Loucy (cell line): Measurements from ENCODE around the gene IL37.

Experiments
- H2AFZ ChIP-seq: fragments of 200-600 bp; sonication (generic); 2 replicates; pipeline ENCODE4 v1.6.0; 2016; ENCODE audit warnings: antibody characterized with exemption, mild to moderate bottlenecking, low read length, moderate library complexity
- H3F3A ChIP-seq: fragments of 200-600 bp; 2 replicates; pipeline ENCODE4 v1.6.0; 2016; ENCODE audit warnings: antibody characterized with exemption, low read depth, mild to moderate bottlenecking
- H3K27me3 ChIP-seq: fragments of 200-600 bp; sonication (generic); 2 replicates; pipeline ENCODE4 v1.6.1; 2014; ENCODE audit warnings: low read length, mild to moderate bottlenecking; ENCODE audit not compliant: insufficient read depth, poor library complexity, severe bottlenecking
- H3K36me3 ChIP-seq: fragments of 200-600 bp; sonication (generic); 2 replicates; pipeline ENCODE4 v1.6.1; 2016; ENCODE audit warnings: low read length; ENCODE audit not compliant: insufficient read depth
- H3K4me1 ChIP-seq: fragments of 200-600 bp; sonication (generic); 2 replicates; pipeline ENCODE4 v1.5.1; 2014; ENCODE audit warnings: low read length, mild to moderate bottlenecking; ENCODE audit not compliant: insufficient read depth, poor library complexity, severe bottlenecking
- H3K4me2 ChIP-seq: fragments of 200-600 bp; sonication (generic); 2 replicates; pipeline ENCODE4 v1.6.0; 2014; ENCODE audit warnings: antibody characterized with exemption, low read length, low read depth, mild to moderate bottlenecking; ENCODE audit not compliant: poor library complexity, severe bottlenecking
- H3K4me3 ChIP-seq: fragments of 200-600 bp; sonication (generic); 2 replicates; pipeline ENCODE4 v1.5.1; 2014; ENCODE audit warnings: low read length, mild to moderate bottlenecking, mixed read lengths; ENCODE audit not compliant: poor library complexity, severe bottlenecking
- H3K79me2 ChIP-seq: fragments of 200-600 bp; sonication (generic); 2 replicates; pipeline ENCODE4 v1.6.1; 2014; ENCODE audit warnings: low read length; ENCODE audit not compliant: insufficient read depth
- H3K9ac ChIP-seq: fragments of 200-600 bp; sonication (generic); 2 replicates; pipeline ENCODE4 v1.6.0; 2014; ENCODE audit warnings: mild to moderate bottlenecking, low read depth, low read length, moderate library complexity; ENCODE audit not compliant: poor library complexity, severe bottlenecking
- H3K9me2 ChIP-seq: fragments of 200-600 bp; sonication (generic); replicated peaks from 2 replicates; pipeline ENCODE4 v1.6.1; 2016; ENCODE audit warnings: low read depth, low read length, mixed read lengths
- H3K9me3 ChIP-seq: fragments of 200-600 bp; sonication (generic); 2 replicates; pipeline ENCODE4 v1.6.1; 2014; ENCODE audit warnings: mild to moderate bottlenecking, antibody characterized with exemption, low read length, low read depth; ENCODE audit not compliant: insufficient read depth
- H4K20me1 ChIP-seq: fragments of 200-600 bp; sonication (generic); 2 replicates; pipeline ENCODE4 v1.6.0; 2014; ENCODE audit warnings: antibody characterized with exemption, low read length, mild to moderate bottlenecking; ENCODE audit not compliant: insufficient read depth, poor library complexity, severe bottlenecking
- CTCF ChIP-seq: fragments of 200-600 bp; sonication (generic); conservative IDR thresholded peaks from 2 replicates; pipeline ENCODE4 v1.5.1; 2014; ENCODE audit warnings: mild to moderate bottlenecking, antibody characterized with exemption, low read length
- EZH2phosphoT487 ChIP-seq: fragments of 200-600 bp; IDR thresholded peaks from 2 replicates; pipeline ENCODE4 v1.6.1; 2018; ENCODE audit warnings: antibody characterized with exemption, mild to moderate bottlenecking, moderate library complexity, borderline replicate concordance

IL37 gene

GRCh38 chr2:112910865-112911264 lies at the start of gene IL37:
TSS of gene IL37 (plus strand) at chr2:112911165. CDS start at chr2:112913013, 1,848 bp downstream.
- Histone ChIP-seq H4K20me1 (no peaks in the 10 kb centered on the region), H2AFZ (no peak within 1 kb of the TSS), H3K9me3 (no peaks in the 10 kb centered on the region), H3K4me3 (no peak within 1 kb of the TSS), H3K9me2 (no peaks in the 10 kb centered on the region), H3K27me3 (no peaks in the 10 kb centered on the region), H3K4me1 (no peaks in the 10 kb centered on the region), H3K9ac (no peak within 1 kb of the TSS), H3F3A (no peaks in the 10 kb centered on the region), H3K4me2 (no peak within 1 kb of the TSS), H3K36me3 (no peaks in the 10 kb centered on the region), H3K79me2 (no peaks in the 10 kb centered on the region)
- no peak for TF ChIP-seq EZH2phosphoT487
- no peak for TF ChIP-seq CTCF

- Histone ChIP-seq H3K4me2 (no peak overlapping the region), H3K9me3 (peaks cover 29% of the 10 kb centered on the region), H3K9me2 (no peaks in the 10 kb centered on the region), H2AFZ (no peak overlapping the region), H3F3A (no peaks in the 10 kb centered on the region), H3K79me2 (no peaks in the 10 kb centered on the region), H3K27me3 (no peaks in the 10 kb centered on the region), H4K20me1 (no peaks in the 10 kb centered on the region), H3K4me1 (peaks cover 4% of the 10 kb centered on the region), H3K9ac (no peak overlapping the region), H3K4me3 (no peak overlapping the region), H3K36me3 (no peaks in the 10 kb centered on the region)
- TF ChIP-seq EZH2phosphoT487 (no peak), CTCF (no peak)
These were observed 46.9 kb upstream of the IL37 start for GRCh38 chr2:112864072-112864471.

- Histone ChIP-seq H3K9ac (no peak overlapping the region), H3F3A (no peaks in the 10 kb centered on the region), H3K9me2 (no peaks in the 10 kb centered on the region), H3K4me3 (no peak overlapping the region), H4K20me1 (no peaks in the 10 kb centered on the region), H3K4me1 (peaks cover 12% of the 10 kb centered on the region), H3K4me2 (no peak overlapping the region), H2AFZ (no peak overlapping the region), H3K36me3 (no peaks in the 10 kb centered on the region), H3K79me2 (no peaks in the 10 kb centered on the region), H3K27me3 (no peaks in the 10 kb centered on the region), H3K9me3 (peaks cover 18% of the 10 kb centered on the region; the same call in 1 of the 2 replicates)
- TF ChIP-seq EZH2phosphoT487 (no peak), CTCF (no peak)
These were observed 44.7 kb upstream of the IL37 start for GRCh38 chr2:112866128-112866835.
